GM21576 (cell line): ENCODE results near the gene SLC22A4.

Experiments used
- ATAC-seq: cut with Tn5 transposase; IDR thresholded peaks from one replicate; pipeline ENCODE4 v1.9.1; 2021; ENCODE audit warnings: mild to moderate bottlenecking, moderate library complexity; ENCODE audit not compliant: unreplicated experiment

SLC22A4 gene

GRCh38 chr5:132327252-132327955 is 33.2 kb downstream of the SLC22A4 start:
- no peak for ATAC-seq

- ATAC-seq, result no peak
Observed at GRCh38 chr5:132334812-132335211, 40.6 kb downstream of the SLC22A4 start.

- no peak for ATAC-seq
Observed at GRCh38 chr5:132335402-132335801, 41.2 kb downstream of the SLC22A4 start.

GRCh38 chr5:132339502-132339901 is 45.3 kb downstream of the SLC22A4 start:
- ATAC-seq, result no peak

GRCh38 chr5:132342291-132343180 is 48.3 kb downstream of the SLC22A4 start:
- no peak for ATAC-seq

- no peak for ATAC-seq
Observed at GRCh38 chr5:132344775-132345514, 50.8 kb downstream of the SLC22A4 start.

GRCh38 chr5:132353486-132353995 is 59.3 kb downstream of the SLC22A4 start:
- no peak for ATAC-seq

GRCh38 chr5:132354381-132355139 is 60.4 kb downstream of the SLC22A4 start:
- ATAC-seq, result no peak

GRCh38 chr5:132355140-132355765 is 61.1 kb downstream of the SLC22A4 start:
- ATAC-seq, result no peak

GRCh38 chr5:132358775-132359174 is 64.6 kb downstream of the SLC22A4 start:
- no peak for ATAC-seq

GRCh38 chr5:132362086-132362485 is 67.9 kb downstream of the SLC22A4 start:
- ATAC-seq, result no peak

GRCh38 chr5:132363431-132364112 is 69.4 kb downstream of the SLC22A4 start:
- no peak for ATAC-seq

GRCh38 chr5:132364319-132364718 is 70.1 kb downstream of the SLC22A4 start:
- no peak for ATAC-seq

- ATAC-seq, result no peak
Observed at GRCh38 chr5:132365213-132365612, 71.0 kb downstream of the SLC22A4 start.

GRCh38 chr5:132368186-132368585 is 74.0 kb downstream of the SLC22A4 start:
- no peak for ATAC-seq

GRCh38 chr5:132369007-132369473 is 74.8 kb downstream of the SLC22A4 start:
- no peak for ATAC-seq

GRCh38 chr5:132369474-132370180 is 75.4 kb downstream of the SLC22A4 start, which contains the start of gene SLC22A5:
Gene SLC22A5 (plus strand): TSS chr5:132369710. CDS start chr5:132369973, 263 bp downstream.
- peak; percentile 86 for ATAC-seq

GRCh38 chr5:132370181-132370970 is 76.2 kb downstream of the SLC22A4 start:
- ATAC-seq, result no peak
